Transverse colon (tissue), 4 donors: Measurements from ENCODE around the gene ARHGAP6. TPM values are rescaled to one million over a fixed set of nuclear protein-coding genes. Genes with fewer than 3 reads are reported as not detected.
A peak's percentile ranks its signal among the peaks of the same experiment; 100 is the strongest.

Experiments
- DNase-seq: peaks from one replicate; pipeline ENCODE4 v3.0.0-alpha.2; 2019
- H3K27ac ChIP-seq, 4 donors: fragments of 200-600 bp; sonication (generic); 2 replicates each; pipeline ENCODE4 v1.5.1; 2016 to 2018; ENCODE audit warnings: inconsistent platforms in 4 of 4
- H3K27me3 ChIP-seq: fragments of 200-600 bp; sonication (generic); 2 replicates; pipeline ENCODE4 v1.5.1; 2017; ENCODE audit warnings: inconsistent platforms
- H3K36me3 ChIP-seq, 4 donors: fragments of 200-600 bp; sonication (generic); 2 replicates each; pipeline ENCODE4 v1.5.1; 2017 to 2019; ENCODE audit warnings: inconsistent platforms in 4 of 4
- H3K4me1 ChIP-seq, 4 donors: fragments of 200-600 bp; sonication (generic); 2 replicates each; pipeline ENCODE4 v1.5.1; 2017 to 2020; ENCODE audit warnings: inconsistent platforms in 4 of 4
- H3K4me3 ChIP-seq, 4 donors: fragments of 200-600 bp; sonication (generic); 1 replicate in 1 of 4; 2 replicates in 3 of 4; pipeline versions ENCODE4 v1.5.1 to v1.6.1; 2017 to 2019; ENCODE audit warnings: inconsistent platforms in 4 of 4
- H3K9me3 ChIP-seq, 2 donors: fragments of 200-600 bp; sonication (generic); 2 replicates each; pipeline ENCODE4 v1.5.1; 2017 to 2019; ENCODE audit warnings: inconsistent platforms in 2 of 2
- CTCF ChIP-seq, 5 experiments: fragments of 200-600 bp in 3 of 5; fragments of 450-650 bp in 2 of 5; sonication (generic) in 3 of 5; IDR thresholded peaks; 1 replicate in 2 of 5; 2 replicates in 3 of 5; pipeline ENCODE4 v1.5.1; 2016 to 2017; ENCODE audit warnings: antibody characterized with exemption in 5 of 5, inconsistent platforms in 3 of 5, mild to moderate bottlenecking in 2 of 5, moderate library complexity in 1 of 5
- EP300 ChIP-seq: sonication (generic); formaldehyde crosslinking; IDR thresholded peaks from one replicate; pipeline ENCODE4 v1.6.1; 2017; ENCODE audit warnings: antibody characterized with exemption, low read depth
- POLR2A ChIP-seq: fragments of 450-650 bp; IDR thresholded peaks from one replicate; pipeline ENCODE4 v1.6.1; 2016; ENCODE audit warnings: antibody characterized with exemption, mild to moderate bottlenecking, moderate library complexity
- POLR2AphosphoS5 ChIP-seq, 3 donors: sonication (generic); formaldehyde crosslinking; IDR thresholded peaks; one replicate each; pipeline ENCODE4 v1.6.1; 2016; ENCODE audit warnings: antibody characterized with exemption in 3 of 3
- WGBS, 2 donors: methylation state at CpG; one replicate each; pipeline ENCODE4 v1.1.5; 2018; ENCODE audit warnings: low coverage in 1 of 2; 5-methylcytosine and 5-hydroxymethylcytosine counted together
- in situ Hi-C, 4 donors: fragments of 200-750 bp; cut with MboI; loops; one replicate each; pipeline versions ENCODE4 v1.15.0 to v1.15.1; 2017; ENCODE audit warnings: low sequenced_read_pairs in 3 of 4, low pct_ligation_motif_present in 1 of 4, low pct_unique_long_range_greater_than_20kb in 1 of 4
- intact Hi-C: fragments of 100-400 bp; cut with DNase I; formaldehyde crosslinking; loops from one replicate; pipeline ENCODE4 v1.15.1; 2023; ENCODE audit warnings: low total_unique reads
- total RNA-seq, 4 donors: library from RNA; depleted of rRNA; stranded (reverse); fragments of >200 nt; gene quantifications; one replicate each; pipeline ENCODE4 v1.1.0, GENCODE V29; 2016

The ARHGAP6 gene
- total RNA-seq, 4 donors from 2014 or later = 5.0 to 12.4 (median 9.0) TPM

GRCh38 chrX:11351375-11352295 lies 314.1 kb downstream of the ARHGAP6 start:
- 44 to 56% methylated on average over 2 to 11 of the region's 11 CpGs for WGBS, 2 donors
- Histone ChIP-seq H3K9me3 (no peaks in the 10 kb centered on the region), H3K4me3 (no peak overlapping the region), H3K36me3 (no peaks in the 10 kb centered on the region), H3K4me1 (no peaks in the 10 kb centered on the region), H3K27ac (peak overlapping the region; percentile 60 to 80 (median 77)), H3K27me3 (no peaks in the 10 kb centered on the region)
- in situ Hi-C loops (no loop called here), intact Hi-C loops (no loop called here)
- TF ChIP-seq POLR2AphosphoS5 (IDR thresholded peaks at IDR 0.05) = peak in 2 of 3 donors; percentile 7 to 49
- TF ChIP-seq CTCF (IDR thresholded peaks at IDR 0.05) = no peak
- peak; percentile 53 for DNase-seq

- H3K27ac ChIP-seq = peak overlapping the region; percentile 60 to 80 (median 77)
- no peak for DNase-seq
- H3K4me3 ChIP-seq = no peak overlapping the region
- in situ Hi-C loops (loop anchor here in 1 of 4 donors (25.0 kb wide), 1 partner anchor 112 kb away; no protein-coding TSS in a partner anchor), intact Hi-C loops (no loop called here)
- no peaks in the 10 kb centered on the region for H3K36me3 ChIP-seq
- H3K4me1 ChIP-seq = no peaks in the 10 kb centered on the region
- no peaks in the 10 kb centered on the region for H3K27me3 ChIP-seq
- TF ChIP-seq CTCF (IDR thresholded peaks at IDR 0.05) (no peak), POLR2A (no peak)
- no peaks in the 10 kb centered on the region for H3K9me3 ChIP-seq
- 42% methylated on average over 2 of the region's 2 CpGs; no CpG with 5 or more reads in 1 of the 2 donors for WGBS, 2 donors
Measured at GRCh38 chrX:11349661-11350337, 315.9 kb downstream of the ARHGAP6 start.

- in situ Hi-C loops (loop anchor here in 1 of 4 donors (25.0 kb wide), 1 partner anchor 112 kb away; no protein-coding TSS in a partner anchor), intact Hi-C loops (no loop called here)
- Histone ChIP-seq H3K27me3 (no peaks in the 10 kb centered on the region), H3K4me1 (no peaks in the 10 kb centered on the region), H3K4me3 (no peak overlapping the region), H3K9me3 (no peaks in the 10 kb centered on the region), H3K27ac (peak overlapping the region in 1 of 4 donors; percentile 80), H3K36me3 (no peaks in the 10 kb centered on the region)
- 83 to 89% methylated on average over 1 of the region's 1 CpG for WGBS, 2 donors
- TF ChIP-seq POLR2AphosphoS5 (IDR thresholded peaks at IDR 0.05) (no peak), CTCF (IDR thresholded peaks at IDR 0.05) (no peak)
- DNase-seq = no peak
Measured at GRCh38 chrX:11349020-11349419, 316.7 kb downstream of the ARHGAP6 start.

- TF ChIP-seq EP300 = no peak
- TF ChIP-seq CTCF (IDR thresholded peaks at IDR 0.05) = no peak
- no peak for TF ChIP-seq POLR2A
- no peak for TF ChIP-seq POLR2AphosphoS5 (IDR thresholded peaks at IDR 0.05)
- 46 to 69% methylated on average over 1 to 3 of the region's 3 CpGs for WGBS, 2 donors
- no peak overlapping the region for H3K27ac ChIP-seq
- intact Hi-C loops = no loop called here
- no peaks in the 10 kb centered on the region for H3K9me3 ChIP-seq
- no peaks in the 10 kb centered on the region for H3K27me3 ChIP-seq
- no peak overlapping the region for H3K4me3 ChIP-seq
- DNase-seq = no peak
- no peaks in the 10 kb centered on the region for H3K4me1 ChIP-seq
- in situ Hi-C loops = loop anchor here in 1 of 4 donors (25.0 kb wide), 1 partner anchor 110 kb away; no protein-coding TSS in a partner anchor
- no peaks in the 10 kb centered on the region for H3K36me3 ChIP-seq
Measured at GRCh38 chrX:11347300-11347699, 318.4 kb downstream of the ARHGAP6 start.
